Gastrocnemius medialis (tissue), 4 donors: ENCODE results near the gene CTBP2. TPM values are rescaled to one million over a fixed set of nuclear protein-coding genes. Genes with fewer than 3 reads are reported as not detected.

Experiments used
- ATAC-seq, 2 donors: fragments of 150-250 bp; one replicate each; pipeline ENCODE4 v1.9.1; 2016
- DNase-seq, 2 donors: peaks; one replicate each; pipeline ENCODE4 v3.0.0-alpha.2; 2019
- H3K27ac ChIP-seq, 4 donors: fragments of 200-600 bp; sonication (generic); 1 replicate in 1 of 4; 2 replicates in 3 of 4; pipeline ENCODE4 v1.5.1; 2016 to 2018; ENCODE audit warnings: mild to moderate bottlenecking in 2 of 4, moderate library complexity in 1 of 4
- H3K27me3 ChIP-seq, 3 donors: fragments of 200-600 bp; sonication (generic) in 2 of 3; 1 replicate in 1 of 3; 2 replicates in 2 of 3; pipeline versions ENCODE4 v1.5.1 to v1.6.0; 2016 to 2019; ENCODE audit warnings: mild to moderate bottlenecking in 1 of 3, moderate library complexity in 1 of 3
- H3K36me3 ChIP-seq, 2 donors: fragments of 200-600 bp; sonication (generic) in 1 of 2; one replicate each; pipeline ENCODE4 v1.5.1; 2017 to 2018
- H3K4me1 ChIP-seq, 2 donors: fragments of 200-600 bp; sonication (generic) in 1 of 2; one replicate each; pipeline ENCODE4 v1.5.1; 2016 to 2017; ENCODE audit warnings: mild to moderate bottlenecking in 2 of 2
- H3K4me3 ChIP-seq, 4 donors: fragments of 200-600 bp; sonication (generic) in 3 of 4; 1 replicate in 1 of 4; 2 replicates in 3 of 4; pipeline ENCODE4 v1.5.1; 2016 to 2019; ENCODE audit warnings: mild to moderate bottlenecking in 2 of 4
- H3K9me3 ChIP-seq, 3 donors: fragments of 200-600 bp; sonication (generic) in 2 of 3; 1 replicate in 1 of 3; 2 replicates in 2 of 3; pipeline ENCODE4 v1.5.1; 2016 to 2019
- POLR2A ChIP-seq, 2 donors: fragments of 450-650 bp; IDR thresholded peaks; one replicate each; pipeline ENCODE4 v1.6.1; 2017; ENCODE audit warnings: antibody characterized with exemption in 2 of 2, mild to moderate bottlenecking in 2 of 2, moderate library complexity in 2 of 2
- in situ Hi-C, 4 donors: fragments of 200-750 bp; cut with MboI; loops; one replicate each; pipeline versions ENCODE4 v1.15.0 to v1.8.0; 2017; ENCODE audit warnings: low sequenced_read_pairs in 4 of 4
- intact Hi-C: fragments of 100-400 bp; cut with DNase I; formaldehyde crosslinking; loops from one replicate; pipeline ENCODE4 v1.15.1; 2023; ENCODE audit warnings: low total_unique reads
- total RNA-seq, 4 donors: library from RNA; depleted of rRNA; stranded (reverse); fragments of >200 nt; gene quantifications; one replicate each; pipeline versions ENCODE4 v1.1.0 to v1.2.3, GENCODE V29; 2016
- TF ChIP-seq, protein P1 (sequence below), 5 experiments: fragments of 450-650 bp in 3 of 5; fragments of 200-600 bp in 2 of 5; sonication (generic) in 2 of 5; IDR thresholded peaks in 4 of 5; conservative IDR thresholded peaks in 1 of 5; 1 replicate in 4 of 5; 2 replicates in 1 of 5; pipeline ENCODE4 v1.5.1; 2016 to 2019; ENCODE audit warnings: antibody characterized with exemption in 5 of 5, mild to moderate bottlenecking in 3 of 5, moderate library complexity in 3 of 5

CTBP2 gene
- total RNA-seq, 4 donors from 2014 or later: 13.9 to 36.7 (median 21.1) TPM

DNA sequence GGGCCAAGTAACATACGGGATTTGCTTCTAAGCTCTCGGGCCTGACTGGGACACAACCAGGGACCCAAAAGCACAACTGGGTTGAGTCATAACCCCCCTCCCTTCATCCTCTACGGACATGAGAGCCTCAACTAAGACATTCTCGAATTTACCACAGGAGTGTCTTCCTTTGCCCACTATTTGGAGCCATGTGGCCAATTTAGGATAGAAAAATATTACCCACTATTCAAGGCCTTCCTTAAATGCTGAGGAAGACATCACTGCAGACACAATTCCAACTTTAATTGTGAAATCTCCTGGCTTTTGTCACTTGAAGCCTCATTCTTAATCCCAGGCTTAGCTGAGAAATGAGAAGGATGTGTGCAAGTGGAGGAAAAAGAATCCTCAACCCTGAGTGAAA is 11.8 kb downstream of the CTBP2 start:
- no peaks in the 10 kb centered on the region for H3K27me3 ChIP-seq
- H3K27ac ChIP-seq: peak overlapping the region; percentile 88 to 99 (median 97)
- intact Hi-C loops (loop anchor here (2.0 kb wide), 2 partner anchors 64 to 104 kb away; no protein-coding TSS in a partner anchor), in situ Hi-C loops (no loop called here)
- no peak for DNase-seq
- H3K4me3 ChIP-seq: no peak overlapping the region
- ATAC-seq: peak; percentile 13 to 39
- H3K4me1 ChIP-seq: peaks cover 78 to 91% of the 10 kb centered on the region in 2 donors
- peaks cover 0 to 5% of the 10 kb centered on the region in 2 donors for H3K36me3 ChIP-seq
- H3K9me3 ChIP-seq: no peaks in the 10 kb centered on the region
- TF ChIP-seq POLR2A (IDR thresholded peaks at IDR 0.05): no peak
- TF ChIP-seq, protein P1, sequence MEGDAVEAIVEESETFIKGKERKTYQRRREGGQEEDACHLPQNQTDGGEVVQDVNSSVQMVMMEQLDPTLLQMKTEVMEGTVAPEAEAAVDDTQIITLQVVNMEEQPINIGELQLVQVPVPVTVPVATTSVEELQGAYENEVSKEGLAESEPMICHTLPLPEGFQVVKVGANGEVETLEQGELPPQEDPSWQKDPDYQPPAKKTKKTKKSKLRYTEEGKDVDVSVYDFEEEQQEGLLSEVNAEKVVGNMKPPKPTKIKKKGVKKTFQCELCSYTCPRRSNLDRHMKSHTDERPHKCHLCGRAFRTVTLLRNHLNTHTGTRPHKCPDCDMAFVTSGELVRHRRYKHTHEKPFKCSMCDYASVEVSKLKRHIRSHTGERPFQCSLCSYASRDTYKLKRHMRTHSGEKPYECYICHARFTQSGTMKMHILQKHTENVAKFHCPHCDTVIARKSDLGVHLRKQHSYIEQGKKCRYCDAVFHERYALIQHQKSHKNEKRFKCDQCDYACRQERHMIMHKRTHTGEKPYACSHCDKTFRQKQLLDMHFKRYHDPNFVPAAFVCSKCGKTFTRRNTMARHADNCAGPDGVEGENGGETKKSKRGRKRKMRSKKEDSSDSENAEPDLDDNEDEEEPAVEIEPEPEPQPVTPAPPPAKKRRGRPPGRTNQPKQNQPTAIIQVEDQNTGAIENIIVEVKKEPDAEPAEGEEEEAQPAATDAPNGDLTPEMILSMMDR (IDR thresholded peaks at IDR 0.05 in 4 of 5, conservative IDR thresholded peaks at IDR 0.05 in 1 of 5): no peak

DNA sequence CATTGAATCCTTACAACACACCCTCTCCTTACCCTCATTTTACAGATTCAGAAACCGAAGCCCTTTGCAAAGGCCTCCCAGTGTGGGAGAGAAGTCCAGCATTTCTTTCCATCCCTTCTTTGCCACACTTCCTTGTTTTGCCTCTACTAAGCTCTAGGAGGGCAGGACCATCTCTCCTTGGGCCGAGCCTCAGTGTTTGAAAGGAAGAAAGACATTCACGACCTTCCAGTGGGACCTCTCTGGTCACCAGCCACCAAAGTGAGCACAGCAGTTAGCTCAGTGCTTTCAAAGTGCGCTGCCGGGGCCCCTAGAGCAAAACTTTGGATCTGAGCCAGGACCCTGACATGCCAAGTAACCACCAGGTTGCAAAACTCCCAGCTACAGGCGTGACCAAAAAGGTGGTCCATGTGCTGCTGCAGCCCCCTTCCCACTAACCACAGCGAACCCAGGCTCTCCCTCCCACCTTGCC is 12.4 kb downstream of the CTBP2 start:
- peak in 1 of 2 donors; percentile 8 for ATAC-seq
- Histone ChIP-seq H3K4me3 (no peak overlapping the region), H3K4me1 (peaks cover 73 to 91% of the 10 kb centered on the region in 2 donors), H3K27me3 (no peaks in the 10 kb centered on the region), H3K9me3 (no peaks in the 10 kb centered on the region), H3K27ac (peak overlapping the region; percentile 88 to 99 (median 97)), H3K36me3 (peaks cover 0 to 5% of the 10 kb centered on the region in 2 donors)
- intact Hi-C loops: loop anchor here (2.0 kb wide), 2 partner anchors 63 to 103 kb away; no protein-coding TSS in a partner anchor
- no peak for TF ChIP-seq POLR2A (IDR thresholded peaks at IDR 0.05)
- TF ChIP-seq, protein P1 (IDR thresholded peaks at IDR 0.05 in 4 of 5, conservative IDR thresholded peaks at IDR 0.05 in 1 of 5): no peak
- in situ Hi-C loops: no loop called here
- DNase-seq: peak in 1 of 2 donors; percentile 65

DNA sequence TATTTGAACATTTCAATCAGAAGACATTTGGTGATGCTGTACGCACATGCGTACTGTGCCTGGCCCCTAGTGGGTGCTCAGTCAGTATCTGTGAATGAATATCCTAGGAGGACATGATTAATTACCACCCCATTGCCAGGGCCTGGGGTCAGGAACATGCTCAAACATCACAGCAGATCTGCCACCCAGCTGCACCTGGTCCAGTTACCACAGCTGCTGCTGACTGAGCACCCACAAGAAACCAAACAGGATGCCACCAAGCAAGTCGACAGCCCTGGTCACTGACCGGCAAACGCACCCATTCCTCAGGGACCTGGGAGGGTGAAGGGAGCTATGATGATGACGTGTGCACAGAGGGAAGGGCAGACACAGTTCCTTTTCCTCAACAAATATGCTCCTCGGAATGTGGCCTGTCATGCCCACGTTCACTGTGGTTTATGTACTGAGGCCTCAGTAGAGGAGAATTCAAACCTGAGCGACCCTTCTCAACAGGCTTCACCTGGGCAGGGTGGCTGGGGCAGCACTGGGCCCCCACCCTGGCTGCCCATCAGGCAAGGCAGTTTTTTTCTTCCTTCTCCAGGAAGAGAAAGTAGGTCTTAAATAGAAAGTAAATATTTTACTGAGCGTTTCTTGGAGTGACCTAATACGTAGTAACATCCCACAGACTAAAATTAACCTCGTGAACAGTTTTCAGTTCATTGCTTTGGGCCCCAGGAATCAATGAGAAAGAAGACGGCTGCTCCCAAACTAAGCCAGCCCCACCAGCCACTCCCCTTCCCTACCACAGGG is 13.4 kb downstream of the CTBP2 start:
- intact Hi-C loops: no loop called here
- Histone ChIP-seq H3K36me3 (peaks cover 0 to 5% of the 10 kb centered on the region in 2 donors), H3K4me1 (peaks cover 74 to 91% of the 10 kb centered on the region in 2 donors), H3K9me3 (no peaks in the 10 kb centered on the region), H3K4me3 (no peak overlapping the region), H3K27ac (peak overlapping the region; percentile 88 to 99 (median 97)), H3K27me3 (no peaks in the 10 kb centered on the region)
- no peak for TF ChIP-seq POLR2A (IDR thresholded peaks at IDR 0.05)
- TF ChIP-seq, protein P1 (IDR thresholded peaks at IDR 0.05 in 4 of 5, conservative IDR thresholded peaks at IDR 0.05 in 1 of 5): no peak
- ATAC-seq: no peak
- DNase-seq: peak in 1 of 2 donors; percentile 51
- in situ Hi-C loops: no loop called here

DNA sequence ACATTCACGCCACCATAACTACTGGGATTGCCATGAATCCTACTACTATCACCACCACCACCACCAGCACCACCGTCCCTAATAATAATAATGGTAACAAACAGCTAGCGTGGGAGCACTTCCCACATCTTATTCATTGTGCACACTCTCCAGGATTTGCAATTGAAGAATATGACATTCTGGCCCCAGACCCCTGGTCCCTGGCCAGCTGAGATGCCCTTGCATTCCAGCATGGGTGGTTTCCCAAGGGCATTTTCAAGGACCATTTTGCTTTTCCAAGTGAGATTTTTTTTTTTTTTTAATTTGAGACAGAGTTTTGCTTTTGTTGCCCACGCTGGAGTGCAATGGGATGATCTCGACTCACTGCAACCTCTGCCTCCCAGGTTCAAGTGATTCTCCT is 14.7 kb downstream of the CTBP2 start:
- Histone ChIP-seq H3K9me3 (no peaks in the 10 kb centered on the region), H3K4me1 (peaks cover 79 to 93% of the 10 kb centered on the region in 2 donors), H3K27ac (peak overlapping the region in 1 of 4 donors; percentile 18), H3K4me3 (no peak overlapping the region), H3K27me3 (no peaks in the 10 kb centered on the region), H3K36me3 (no peaks in the 10 kb centered on the region)
- in situ Hi-C loops (no loop called here), intact Hi-C loops (no loop called here)
- no peak for ATAC-seq
- TF ChIP-seq, protein P1 (IDR thresholded peaks at IDR 0.05 in 4 of 5, conservative IDR thresholded peaks at IDR 0.05 in 1 of 5): no peak
- TF ChIP-seq POLR2A (IDR thresholded peaks at IDR 0.05): no peak
- no peak for DNase-seq
